Common myeloid progenitor, CD34-positive (primary cell): ENCODE data around the gene LEMD2.

Source experiments
- CTCF ChIA-PET: fragments of 350-600 bp; sonication (Branson Sonifier 250); formaldehyde crosslinking; loops from one replicate; lab custom pipeline; 2021; ENCODE audit warnings: antibody characterized with exemption; lab: Charles Lee
- POLR2A ChIA-PET: fragments of 350-600 bp; sonication (Branson Sonifier 250); formaldehyde crosslinking; loops from one replicate; lab custom pipeline; 2021; ENCODE audit warnings: antibody characterized with exemption; lab: Charles Lee
- DNase-seq, 3 donors: peaks; one replicate each; pipeline versions ENCODE4 v3.0.0 to v3.0.0-alpha.2; 2013
- H3K27ac ChIP-seq, 2 experiments: 1 replicate in 1 of 2; 2 replicates in 1 of 2; pipeline ENCODE4 v1.7.0; 2013; ENCODE audit warnings: inconsistent platforms in 2 of 2, low read length in 2 of 2, mild to moderate bottlenecking in 2 of 2, low read depth in 1 of 2, moderate library complexity in 1 of 2; ENCODE audit not compliant: severe bottlenecking in 2 of 2, insufficient read depth in 1 of 2, poor library complexity in 1 of 2
- H3K27me3 ChIP-seq, 5 experiments: replicated peaks in 2 of 5; 1 replicate in 3 of 5; 2 replicates in 2 of 5; pipeline versions ENCODE4 v1.6.1 to v1.7.0; 2013; ENCODE audit warnings: low read length in 4 of 5, mild to moderate bottlenecking in 2 of 5, moderate library complexity in 2 of 5, inconsistent platforms in 1 of 5; ENCODE audit not compliant: insufficient read depth in 5 of 5, control insufficient read depth in 4 of 5
- H3K36me3 ChIP-seq, 4 experiments: 1 replicate in 2 of 4; 2 replicates in 2 of 4; pipeline versions ENCODE4 v1.6.1 to v1.7.0; 2013; ENCODE audit warnings: low read length in 3 of 4, control low read depth in 1 of 4, mild to moderate bottlenecking in 1 of 4; ENCODE audit not compliant: control insufficient read depth in 4 of 4, insufficient read depth in 4 of 4
- H3K4me1 ChIP-seq, 4 experiments: 1 replicate in 3 of 4; 2 replicates in 1 of 4; pipeline versions ENCODE4 v1.6.1 to v1.7.1; 2013; ENCODE audit warnings: low read length in 3 of 4, mild to moderate bottlenecking in 3 of 4, control low read depth in 1 of 4, inconsistent platforms in 1 of 4, moderate library complexity in 1 of 4; ENCODE audit not compliant: control insufficient read depth in 4 of 4, insufficient read depth in 4 of 4; ENCODE audit errors: control extremely low read depth in 1 of 4
- H3K4me3 ChIP-seq, 7 experiments: 1 replicate in 4 of 7; 2 replicates in 3 of 7; pipeline versions ENCODE4 v1.5.1 to v1.7.0; 2013; ENCODE audit warnings: mild to moderate bottlenecking in 7 of 7, low read length in 6 of 7, moderate library complexity in 6 of 7, inconsistent platforms in 2 of 7, low read depth in 2 of 7, control low read depth in 1 of 7; ENCODE audit not compliant: insufficient read depth in 4 of 7, control insufficient read depth in 1 of 7; ENCODE audit errors: extremely low read depth in 1 of 7
- H3K9me3 ChIP-seq, 5 experiments: 1 replicate in 4 of 5; 2 replicates in 1 of 5; pipeline versions ENCODE4 v1.6.1 to v1.7.1; 2013; ENCODE audit warnings: low read length in 4 of 5, mild to moderate bottlenecking in 2 of 5, inconsistent platforms in 1 of 5, low read depth in 1 of 5, moderate library complexity in 1 of 5; ENCODE audit not compliant: control insufficient read depth in 4 of 5, insufficient read depth in 2 of 5; ENCODE audit errors: control extremely low read depth in 1 of 5
- WGBS: methylation state at CpG from one replicate; pipeline ENCODE4 v1.1.5; 2013; ENCODE audit not compliant: insufficient coverage; 5-methylcytosine and 5-hydroxymethylcytosine counted together

LEMD2 gene

DNA sequence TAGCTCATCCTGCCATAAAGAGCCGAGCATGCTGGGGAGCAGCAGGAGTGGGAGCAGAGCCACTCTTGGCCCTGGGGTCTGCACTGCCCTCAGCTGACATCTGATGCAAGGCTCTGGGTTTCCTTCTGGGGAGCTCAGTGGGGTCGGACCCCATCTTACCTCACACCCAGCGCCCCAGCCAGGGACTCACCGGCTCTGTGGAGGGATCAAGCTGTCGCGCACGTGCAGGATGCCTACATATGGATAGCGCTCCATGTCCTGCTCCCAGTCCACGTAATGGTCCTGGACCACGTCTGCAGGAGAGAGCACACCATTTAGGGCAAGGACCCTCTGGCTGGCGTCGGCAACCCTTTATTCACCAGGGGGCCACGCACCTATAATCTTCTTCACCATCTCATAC lies 12.2 kb downstream of the LEMD2 start:
- Histone ChIP-seq H3K4me3 (no peak overlapping the region), H3K36me3 (peaks cover 15 to 92% (median 71%) of the 10 kb centered on the region in 4 experiments), H3K4me1 (peaks cover 0 to 1% (median 0%) of the 10 kb centered on the region in 4 experiments), H3K27me3 (no peaks in the 10 kb centered on the region), H3K27ac (no peak overlapping the region), H3K9me3 (no peaks in the 10 kb centered on the region)
- ChIA-PET CTCF (interaction anchor here (8.0 kb wide), 1 partner anchor 9 kb away, joined by 54 read pairs; no protein-coding TSS in a partner anchor), POLR2A (no interaction called here)
- 80% methylated on average over 7 of the region's 13 CpGs for WGBS
- DNase-seq: no peak

DNA sequence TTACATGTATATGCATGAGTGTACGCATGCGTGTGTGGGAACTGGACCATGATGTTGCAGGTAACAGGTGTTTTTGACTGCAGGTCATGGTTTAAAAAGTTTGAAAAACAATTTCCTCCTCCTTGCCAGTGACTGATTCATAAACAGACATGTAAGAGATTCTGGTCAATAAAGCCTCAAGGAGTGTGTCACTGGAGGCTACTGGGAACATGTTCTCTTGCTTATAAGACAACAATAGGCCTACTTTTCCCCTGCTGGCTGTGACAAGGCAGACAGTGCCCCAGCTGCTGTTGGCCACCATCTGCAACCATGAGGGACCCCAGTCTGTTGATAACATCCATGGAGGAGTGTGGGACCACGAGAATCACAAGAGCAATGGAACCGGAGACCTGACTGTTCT lies 12.7 kb downstream of the LEMD2 start:
- WGBS: 100% methylated on average over 4 of the region's 4 CpGs
- Histone ChIP-seq H3K4me1 (peaks cover 0 to 4% (median 0%) of the 10 kb centered on the region in 4 experiments), H3K9me3 (no peaks in the 10 kb centered on the region), H3K4me3 (no peak overlapping the region), H3K36me3 (peaks cover 15 to 86% (median 69%) of the 10 kb centered on the region in 4 experiments), H3K27ac (no peak overlapping the region), H3K27me3 (no peaks in the 10 kb centered on the region)
- ChIA-PET CTCF (interaction anchor here (1.2 to 8.0 kb wide), 2 partner anchors 9 to 191 kb away, joined by 3 to 54 read pairs; no protein-coding TSS in a partner anchor), POLR2A (no interaction called here)
- no peak for DNase-seq

DNA sequence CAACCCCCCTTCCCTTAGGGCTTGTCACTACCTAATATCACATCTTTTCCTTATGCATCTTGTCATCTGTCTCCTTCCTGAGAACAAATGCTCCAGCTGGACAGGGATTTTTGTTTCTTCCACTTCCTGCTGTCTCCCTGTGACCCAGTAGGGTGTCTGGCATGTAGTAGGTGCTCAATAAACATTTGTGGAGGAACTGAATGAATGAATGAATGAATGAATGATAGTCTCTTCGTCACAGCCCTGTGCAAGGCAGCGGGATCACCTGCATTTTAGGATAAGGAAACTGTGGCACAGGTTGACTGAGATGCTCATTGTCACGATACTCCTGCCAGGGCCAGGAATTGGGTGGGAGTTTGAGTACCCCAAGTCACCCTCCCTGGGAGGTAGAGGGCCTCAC lies 14.2 kb downstream of the LEMD2 start:
- Histone ChIP-seq H3K4me1 (peaks cover 0 to 6% (median 0%) of the 10 kb centered on the region in 4 experiments), H3K27ac (no peak overlapping the region), H3K36me3 (peaks cover 15 to 73% (median 58%) of the 10 kb centered on the region in 4 experiments), H3K4me3 (no peak overlapping the region), H3K9me3 (no peaks in the 10 kb centered on the region), H3K27me3 (peaks cover 0 to 11% (median 4%) of the 10 kb centered on the region in 5 experiments)
- ChIA-PET POLR2A (no interaction called here), CTCF (no interaction called here)
- 100% methylated on average over 3 of the region's 3 CpGs for WGBS
- DNase-seq: no peak

DNA sequence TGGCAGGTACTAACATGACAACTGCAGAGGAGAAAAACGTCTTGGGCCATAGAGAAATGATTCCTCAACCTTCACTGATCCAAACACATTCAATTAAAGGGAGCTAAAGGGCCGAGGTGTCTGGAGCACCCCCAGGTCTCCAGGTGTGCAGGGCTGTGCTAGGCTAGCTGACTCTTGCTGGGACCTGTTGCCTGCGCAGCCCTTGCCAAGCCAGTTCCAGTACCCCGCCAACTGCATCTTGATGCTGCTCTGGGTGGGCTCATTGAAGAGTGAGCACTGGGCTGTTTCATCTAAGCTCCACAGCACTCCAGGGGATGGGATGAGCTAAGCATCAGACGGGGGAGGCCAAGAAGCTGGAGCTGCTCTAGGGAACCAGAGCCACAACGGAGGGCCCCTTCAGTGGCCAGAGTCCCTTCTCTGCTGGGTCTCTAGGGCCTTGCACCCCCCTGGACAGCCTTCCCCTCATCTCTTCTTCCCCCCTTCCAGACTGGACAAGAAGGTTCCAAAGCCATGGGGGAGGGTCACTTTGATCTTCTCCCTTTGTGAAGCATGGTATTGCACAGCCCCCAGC lies 15.9 kb downstream of the LEMD2 start:
- peaks cover 8 to 55% (median 42%) of the 10 kb centered on the region in 4 experiments for H3K36me3 ChIP-seq
- CTCF ChIA-PET: interaction anchor here (0.7 to 8.9 kb wide), 11 partner anchors 10 to 382 kb away, joined by 3 to 86 read pairs (median 4); partner anchors contain the start of gene LEMD2
- H3K9me3 ChIP-seq: no peaks in the 10 kb centered on the region
- POLR2A ChIA-PET: interaction anchor here (0.6 kb wide), 1 partner anchor 157 kb away, joined by 6 read pairs; no protein-coding TSS in a partner anchor
- no peak overlapping the region for H3K4me3 ChIP-seq
- peaks cover 0 to 22% (median 5%) of the 10 kb centered on the region in 5 experiments for H3K27me3 ChIP-seq
- peaks cover 0 to 8% (median 1%) of the 10 kb centered on the region in 4 experiments for H3K4me1 ChIP-seq
- 82% methylated on average over 5 of the region's 6 CpGs for WGBS
- no peak overlapping the region for H3K27ac ChIP-seq
- no peak for DNase-seq

DNA sequence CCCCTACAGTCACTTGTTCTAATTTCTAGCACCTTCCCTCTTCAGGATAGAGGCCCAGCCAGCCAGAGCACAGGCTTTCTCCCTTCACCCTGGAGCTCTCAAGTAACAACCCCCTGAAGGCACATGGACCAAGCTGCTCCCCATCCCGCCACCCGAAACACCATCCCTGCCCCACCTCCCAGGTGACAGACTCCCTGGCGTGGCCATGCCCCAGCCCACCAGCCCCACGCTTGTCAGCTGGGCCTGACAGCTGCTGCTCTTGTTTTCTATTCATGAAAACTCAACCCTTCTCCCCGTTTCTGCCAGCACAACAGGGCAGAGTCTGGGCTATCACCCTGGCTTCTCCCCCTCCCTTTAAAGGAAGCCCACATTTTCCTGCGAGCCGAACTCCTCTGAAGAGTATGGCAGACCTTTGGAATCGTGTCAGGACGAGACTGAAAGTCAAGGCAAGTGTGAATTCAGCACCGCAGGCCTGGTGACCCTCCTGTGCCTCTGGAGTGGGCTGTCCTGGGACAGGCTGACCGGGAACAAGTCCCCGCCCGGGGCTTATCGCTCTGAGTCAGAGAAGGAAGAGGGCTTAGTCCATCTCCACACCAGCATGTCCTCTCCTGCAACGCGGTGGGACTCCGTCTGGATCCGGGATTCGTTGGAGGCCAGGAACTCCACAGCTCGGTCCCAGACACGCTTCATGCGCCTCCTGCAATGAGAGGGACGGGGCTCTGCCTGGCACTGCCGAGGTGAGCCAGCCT lies 16.7 kb downstream of the LEMD2 start:
- Histone ChIP-seq H3K9me3 (peaks cover 0 to 2% (median 0%) of the 10 kb centered on the region in 5 experiments), H3K4me3 (no peak overlapping the region), H3K4me1 (peaks cover 0 to 8% (median 1%) of the 10 kb centered on the region in 4 experiments), H3K27ac (no peak overlapping the region), H3K27me3 (peaks cover 0 to 24% (median 5%) of the 10 kb centered on the region in 5 experiments), H3K36me3 (peaks cover 7 to 48% (median 36%) of the 10 kb centered on the region in 4 experiments)
- WGBS: 88% methylated on average over 23 of the region's 24 CpGs
- POLR2A ChIA-PET: interaction anchor here (0.6 to 0.9 kb wide), 2 partner anchors 16 to 158 kb away, joined by 6 read pairs; partner anchors contain the start of gene LEMD2
- no peak for DNase-seq
- CTCF ChIA-PET: interaction anchor here (0.7 to 8.9 kb wide), 27 partner anchors 10 to 382 kb away, joined by 3 to 86 read pairs (median 5); partner anchors contain the start of gene LEMD2

DNA sequence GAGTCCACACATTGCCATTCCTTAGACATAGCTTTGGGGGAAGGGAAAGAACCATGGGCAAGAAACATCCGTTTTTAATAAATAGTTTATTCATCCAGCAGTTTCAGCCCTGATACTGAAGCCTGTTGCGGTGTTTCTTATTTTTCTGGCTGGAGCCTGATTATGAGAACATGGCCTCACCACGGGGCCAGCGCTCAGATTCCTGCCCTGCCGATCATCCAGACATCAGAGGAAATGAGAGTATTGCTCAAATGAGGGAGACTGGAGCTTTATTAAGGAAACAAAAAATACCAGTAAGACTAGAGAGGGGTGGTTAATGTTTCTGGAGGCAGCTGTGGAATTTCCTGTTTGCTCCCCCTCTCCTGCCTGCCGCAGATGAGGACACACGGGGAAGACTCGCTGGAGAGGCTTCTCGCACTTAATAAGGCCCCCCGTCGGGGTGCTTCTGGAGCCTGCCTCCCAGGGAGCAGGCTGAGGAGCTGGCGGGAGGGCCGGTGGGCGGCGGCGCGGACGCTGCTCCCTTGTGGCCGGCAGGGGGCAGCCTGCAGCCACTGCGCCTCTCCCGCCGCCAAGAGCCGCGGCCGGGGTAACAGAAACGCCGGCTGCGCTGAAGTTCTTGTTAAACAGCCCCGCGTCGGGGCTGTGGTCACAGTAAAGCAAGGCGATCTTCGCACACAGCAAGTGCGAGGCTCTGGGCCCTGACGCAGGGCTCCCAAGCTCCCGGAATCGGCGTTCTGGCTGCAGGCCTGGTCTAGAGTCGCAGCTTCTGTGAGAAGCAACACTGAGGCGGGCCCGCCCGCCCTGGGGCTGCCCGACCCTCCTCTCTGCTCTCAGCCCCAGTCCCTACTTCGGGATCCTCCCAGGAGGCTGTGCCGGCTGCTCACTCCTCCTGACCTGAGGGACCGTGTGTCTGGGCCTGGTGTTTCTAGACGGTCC lies 17.5 kb downstream of the LEMD2 start:
- peak; percentile 63 to 83 (median 82) for DNase-seq
- Histone ChIP-seq H3K27ac (no peak overlapping the region), H3K27me3 (peaks cover 0 to 24% (median 5%) of the 10 kb centered on the region in 5 experiments), H3K4me3 (no peak overlapping the region), H3K36me3 (peaks cover 4 to 39% (median 27%) of the 10 kb centered on the region in 4 experiments), H3K4me1 (peaks cover 0 to 8% (median 1%) of the 10 kb centered on the region in 4 experiments), H3K9me3 (peaks cover 0 to 3% (median 0%) of the 10 kb centered on the region in 5 experiments)
- POLR2A ChIA-PET: interaction anchor here (0.9 kb wide), 1 partner anchor 17 kb away, joined by 6 read pairs; the partner anchor contains the start of gene LEMD2
- WGBS: 25% methylated on average over 44 of the region's 47 CpGs
- CTCF ChIA-PET: interaction anchor here (0.7 to 8.9 kb wide), 40 partner anchors 9 to 383 kb away, joined by 3 to 86 read pairs (median 4); partner anchors contain the start of genes IP6K3 and MLN
